Progenitor cell of endocrine pancreas (in vitro differentiated cells): ENCODE data around the gene RABIF. TPM values are rescaled to one million over a fixed set of nuclear protein-coding genes. Genes with fewer than 3 reads are reported as not detected.

Experiments used
- DNase-seq: peaks from one replicate; pipeline ENCODE4 v3.0.0; 2021; ENCODE audit warnings: low spot score; ENCODE audit not compliant: unreplicated experiment
- H3K27ac Mint-ChIP-seq: 2 replicates; pipeline ENCODE4 v1.8.0; 2021; ENCODE audit warnings: mild to moderate bottlenecking, moderate library complexity, mixed read lengths
- H3K27me3 Mint-ChIP-seq: 2 replicates; pipeline ENCODE4 v1.8.0; 2021; ENCODE audit warnings: mixed read lengths
- H3K36me3 Mint-ChIP-seq: 2 replicates; pipeline ENCODE4 v1.8.0; 2022; ENCODE audit warnings: mixed read lengths; ENCODE audit not compliant: insufficient read depth
- H3K4me1 Mint-ChIP-seq: 2 replicates; pipeline ENCODE4 v1.8.0; 2021; ENCODE audit warnings: low read depth, mixed read lengths
- H3K4me3 Mint-ChIP-seq: 2 replicates; pipeline ENCODE4 v1.8.0; 2021; ENCODE audit warnings: low read depth, mild to moderate bottlenecking, moderate library complexity, mixed read lengths
- H3K9me3 Mint-ChIP-seq: 2 replicates; pipeline ENCODE4 v1.8.0; 2021; ENCODE audit warnings: low read depth, mixed read lengths
- total RNA-seq: library from RNA; stranded (reverse); gene quantifications from 2 replicates; pipeline ENCODE4 v1.2.1, GENCODE V29; 2021
- TF ChIP-seq, protein P1 (sequence below): fragments of 200-600 bp; sonication (generic); IDR thresholded peaks from one replicate; pipeline ENCODE4 v1.5.0; 2021; ENCODE audit warnings: antibody characterized with exemption, mild to moderate bottlenecking; ENCODE audit not compliant: unreplicated experiment

The RABIF gene
- total RNA-seq, 1 donor from 2014 or later = 9.7 TPM

DNA sequence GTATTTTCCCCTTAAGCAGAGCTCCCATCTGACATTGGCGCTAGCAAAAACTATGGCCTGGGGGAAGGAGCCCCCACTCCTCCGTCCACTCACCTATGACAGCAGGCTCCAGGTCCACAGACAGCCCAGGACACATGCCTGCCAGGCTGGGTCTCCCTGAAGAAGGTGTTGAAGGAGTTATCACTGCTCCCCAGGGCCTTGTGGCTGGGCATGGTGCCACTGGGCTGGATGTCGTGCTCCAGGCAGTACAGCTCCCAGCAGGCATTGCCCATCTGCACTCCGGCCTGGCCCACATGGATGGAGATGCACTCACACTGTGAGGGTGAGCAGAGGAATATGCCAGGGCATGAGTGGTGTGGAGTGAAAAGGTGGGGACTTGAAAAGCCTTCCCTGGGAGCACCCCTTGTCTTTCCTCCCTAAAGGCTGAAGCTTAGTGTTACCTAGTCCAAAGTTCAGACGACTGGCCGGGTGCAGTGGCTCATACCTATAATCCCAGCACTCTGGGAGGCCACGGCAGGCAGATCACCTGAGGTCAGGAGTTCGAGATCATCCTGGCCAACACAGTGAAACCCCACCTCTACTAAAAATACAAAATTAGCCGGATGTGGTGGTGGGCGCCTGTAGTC, 30.0 kb downstream of the RABIF start:
- H3K9me3 Mint-ChIP-seq = no peaks in the 10 kb centered on the region
- no peak for DNase-seq
- TF ChIP-seq, protein P1, sequence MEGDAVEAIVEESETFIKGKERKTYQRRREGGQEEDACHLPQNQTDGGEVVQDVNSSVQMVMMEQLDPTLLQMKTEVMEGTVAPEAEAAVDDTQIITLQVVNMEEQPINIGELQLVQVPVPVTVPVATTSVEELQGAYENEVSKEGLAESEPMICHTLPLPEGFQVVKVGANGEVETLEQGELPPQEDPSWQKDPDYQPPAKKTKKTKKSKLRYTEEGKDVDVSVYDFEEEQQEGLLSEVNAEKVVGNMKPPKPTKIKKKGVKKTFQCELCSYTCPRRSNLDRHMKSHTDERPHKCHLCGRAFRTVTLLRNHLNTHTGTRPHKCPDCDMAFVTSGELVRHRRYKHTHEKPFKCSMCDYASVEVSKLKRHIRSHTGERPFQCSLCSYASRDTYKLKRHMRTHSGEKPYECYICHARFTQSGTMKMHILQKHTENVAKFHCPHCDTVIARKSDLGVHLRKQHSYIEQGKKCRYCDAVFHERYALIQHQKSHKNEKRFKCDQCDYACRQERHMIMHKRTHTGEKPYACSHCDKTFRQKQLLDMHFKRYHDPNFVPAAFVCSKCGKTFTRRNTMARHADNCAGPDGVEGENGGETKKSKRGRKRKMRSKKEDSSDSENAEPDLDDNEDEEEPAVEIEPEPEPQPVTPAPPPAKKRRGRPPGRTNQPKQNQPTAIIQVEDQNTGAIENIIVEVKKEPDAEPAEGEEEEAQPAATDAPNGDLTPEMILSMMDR = no peak
- H3K4me3 Mint-ChIP-seq = no peak overlapping the region
- peaks cover 23% of the 10 kb centered on the region for H3K4me1 Mint-ChIP-seq
- H3K27me3 Mint-ChIP-seq = no peaks in the 10 kb centered on the region
- H3K27ac Mint-ChIP-seq = peak overlapping the region; percentile 56
- peaks cover 20% of the 10 kb centered on the region for H3K36me3 Mint-ChIP-seq

DNA sequence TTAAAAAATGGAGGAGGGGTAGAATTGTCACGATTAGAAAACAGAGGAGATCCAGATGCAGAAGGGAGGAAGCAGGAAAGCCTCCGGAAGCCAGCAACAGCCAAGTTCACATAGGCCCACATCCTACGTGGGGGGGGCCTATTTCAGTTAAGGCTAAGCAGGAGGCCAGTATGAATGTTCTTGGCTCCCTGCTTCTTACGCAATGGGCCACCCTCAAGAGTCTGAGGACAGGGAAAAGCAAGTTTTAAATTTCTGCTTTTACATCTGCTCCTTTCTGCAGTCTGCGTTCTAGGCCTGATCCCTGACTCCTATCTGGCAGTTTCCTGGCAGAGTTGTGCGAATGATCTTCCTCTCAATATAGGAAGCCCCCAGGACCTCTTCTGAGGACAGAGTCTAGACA, 30.6 kb downstream of the RABIF start:
- H3K27ac Mint-ChIP-seq = peak overlapping the region; percentile 56
- no peaks in the 10 kb centered on the region for H3K27me3 Mint-ChIP-seq
- TF ChIP-seq, protein P1 = no peak
- no peaks in the 10 kb centered on the region for H3K9me3 Mint-ChIP-seq
- DNase-seq = no peak
- H3K4me3 Mint-ChIP-seq = no peak overlapping the region
- H3K36me3 Mint-ChIP-seq = peaks cover 20% of the 10 kb centered on the region
- H3K4me1 Mint-ChIP-seq = peaks cover 21% of the 10 kb centered on the region

DNA sequence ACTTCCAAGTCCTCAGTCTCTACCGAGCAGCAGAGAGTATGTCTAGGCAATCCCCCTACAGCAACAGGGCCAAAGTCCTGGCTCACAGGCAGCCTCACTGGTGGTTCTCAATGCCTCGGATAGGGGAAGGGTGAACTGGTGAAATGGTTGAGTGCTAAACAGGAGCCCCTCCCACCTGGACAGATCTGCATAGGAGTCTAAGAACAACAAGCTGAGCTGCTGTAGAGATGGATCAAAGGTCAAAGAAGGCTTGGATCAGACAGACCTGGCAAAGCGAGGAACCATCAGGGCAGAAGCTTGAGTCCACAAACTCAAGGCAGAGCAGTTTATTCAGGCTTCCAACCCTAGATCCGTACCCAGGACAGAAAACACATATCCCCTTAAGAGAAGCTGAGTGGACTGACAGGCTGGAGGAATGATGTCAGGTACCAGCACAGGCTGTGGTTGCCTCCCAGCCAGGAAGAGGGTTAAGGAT, 31.8 kb downstream of the RABIF start:
- Mint-ChIP-seq H3K36me3 (peaks cover 22% of the 10 kb centered on the region), H3K4me3 (no peak overlapping the region), H3K27me3 (no peaks in the 10 kb centered on the region), H3K9me3 (no peaks in the 10 kb centered on the region), H3K4me1 (peaks cover 15% of the 10 kb centered on the region), H3K27ac (peak overlapping the region; percentile 77)
- DNase-seq = no peak
- TF ChIP-seq, protein P1 = no peak

DNA sequence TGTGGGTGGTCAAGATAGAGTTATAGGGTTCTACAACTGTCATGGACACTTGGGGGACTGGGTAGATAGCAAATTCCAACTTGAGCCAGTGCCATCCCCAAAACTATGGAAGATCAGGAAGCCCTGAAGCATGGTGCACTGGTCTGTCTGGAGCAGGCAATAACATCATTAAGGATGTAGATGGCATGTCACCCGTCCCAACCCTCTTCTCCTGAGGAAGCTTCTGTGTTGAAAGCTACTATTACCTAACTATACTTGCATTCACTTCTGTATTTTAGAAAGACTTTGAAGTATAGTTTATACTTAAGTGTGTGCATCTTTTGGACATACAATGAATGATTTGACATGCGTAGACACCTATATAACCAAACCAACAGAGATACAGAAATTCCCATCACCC, 32.9 kb downstream of the RABIF start:
- H3K36me3 Mint-ChIP-seq = peaks cover 22% of the 10 kb centered on the region
- H3K9me3 Mint-ChIP-seq = no peaks in the 10 kb centered on the region
- H3K4me1 Mint-ChIP-seq = peaks cover 13% of the 10 kb centered on the region
- TF ChIP-seq, protein P1 = no peak
- no peaks in the 10 kb centered on the region for H3K27me3 Mint-ChIP-seq
- H3K27ac Mint-ChIP-seq = no peak overlapping the region
- DNase-seq = no peak
- no peak overlapping the region for H3K4me3 Mint-ChIP-seq

DNA sequence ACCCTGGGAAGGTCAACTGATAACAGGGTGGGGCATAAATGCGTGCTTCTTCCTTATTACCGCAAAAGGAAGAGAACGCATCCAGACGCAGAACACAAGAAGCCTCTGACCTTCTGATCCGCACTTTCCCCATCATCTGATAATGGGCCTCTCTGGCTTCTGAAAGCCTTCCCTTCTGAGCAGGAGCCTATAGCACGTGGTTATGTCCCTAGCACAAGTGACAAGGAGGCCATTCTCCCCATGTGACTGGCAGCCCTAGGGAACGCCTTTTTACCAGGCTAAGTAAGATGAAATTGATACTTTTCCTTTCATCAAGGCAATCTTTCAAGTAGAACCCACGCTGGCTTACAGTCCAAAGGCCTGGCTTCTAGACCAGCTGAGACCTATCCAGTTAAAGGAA, 34.2 kb downstream of the RABIF start:
- DNase-seq = no peak
- peaks cover 22% of the 10 kb centered on the region for H3K36me3 Mint-ChIP-seq
- TF ChIP-seq, protein P1 = no peak
- no peak overlapping the region for H3K27ac Mint-ChIP-seq
- H3K27me3 Mint-ChIP-seq = no peaks in the 10 kb centered on the region
- H3K9me3 Mint-ChIP-seq = no peaks in the 10 kb centered on the region
- H3K4me1 Mint-ChIP-seq = peaks cover 9% of the 10 kb centered on the region
- H3K4me3 Mint-ChIP-seq = no peak overlapping the region
